D721Med (cell line): ENCODE measurements around the gene KLF2.

Experiments used
- DNase-seq: peaks from one replicate; pipeline ENCODE4 v3.0.0; 2011; ENCODE audit warnings: low spot score; ENCODE audit not compliant: insufficient read length
- FAIRE-seq: peaks from 2 replicates; lab custom pipeline; 2011; peaks lifted over from hg19 to GRCh38; lab: Jason Lieb, UNC
- TF ChIP-seq, protein P1 (sequence below): IDR thresholded peaks from 2 replicates; pipeline ENCODE4 v1.5.1; 2012; ENCODE audit warnings: mild to moderate bottlenecking, control low read depth; ENCODE audit not compliant: insufficient read depth; ENCODE audit errors: missing control alignments

The KLF2 gene

GRCh38 chr19:16327169-16327475 is 2.5 kb downstream of the KLF2 start:
- DNase-seq, result no peak
- TF ChIP-seq, protein P1, sequence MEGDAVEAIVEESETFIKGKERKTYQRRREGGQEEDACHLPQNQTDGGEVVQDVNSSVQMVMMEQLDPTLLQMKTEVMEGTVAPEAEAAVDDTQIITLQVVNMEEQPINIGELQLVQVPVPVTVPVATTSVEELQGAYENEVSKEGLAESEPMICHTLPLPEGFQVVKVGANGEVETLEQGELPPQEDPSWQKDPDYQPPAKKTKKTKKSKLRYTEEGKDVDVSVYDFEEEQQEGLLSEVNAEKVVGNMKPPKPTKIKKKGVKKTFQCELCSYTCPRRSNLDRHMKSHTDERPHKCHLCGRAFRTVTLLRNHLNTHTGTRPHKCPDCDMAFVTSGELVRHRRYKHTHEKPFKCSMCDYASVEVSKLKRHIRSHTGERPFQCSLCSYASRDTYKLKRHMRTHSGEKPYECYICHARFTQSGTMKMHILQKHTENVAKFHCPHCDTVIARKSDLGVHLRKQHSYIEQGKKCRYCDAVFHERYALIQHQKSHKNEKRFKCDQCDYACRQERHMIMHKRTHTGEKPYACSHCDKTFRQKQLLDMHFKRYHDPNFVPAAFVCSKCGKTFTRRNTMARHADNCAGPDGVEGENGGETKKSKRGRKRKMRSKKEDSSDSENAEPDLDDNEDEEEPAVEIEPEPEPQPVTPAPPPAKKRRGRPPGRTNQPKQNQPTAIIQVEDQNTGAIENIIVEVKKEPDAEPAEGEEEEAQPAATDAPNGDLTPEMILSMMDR, result no peak
- no peak for FAIRE-seq

- FAIRE-seq, result no peak
- TF ChIP-seq, protein P1, result no peak
- no peak for DNase-seq
Measured at GRCh38 chr19:16327501-16327900, 2.9 kb downstream of the KLF2 start.

GRCh38 chr19:16327911-16328823 is 3.5 kb downstream of the KLF2 start:
- no peak for DNase-seq
- no peak for FAIRE-seq
- TF ChIP-seq, protein P1, result no peak

GRCh38 chr19:16328824-16329482 is 4.3 kb downstream of the KLF2 start:
- TF ChIP-seq, protein P1, result no peak
- FAIRE-seq, result no peak
- DNase-seq, result no peak

DNA sequence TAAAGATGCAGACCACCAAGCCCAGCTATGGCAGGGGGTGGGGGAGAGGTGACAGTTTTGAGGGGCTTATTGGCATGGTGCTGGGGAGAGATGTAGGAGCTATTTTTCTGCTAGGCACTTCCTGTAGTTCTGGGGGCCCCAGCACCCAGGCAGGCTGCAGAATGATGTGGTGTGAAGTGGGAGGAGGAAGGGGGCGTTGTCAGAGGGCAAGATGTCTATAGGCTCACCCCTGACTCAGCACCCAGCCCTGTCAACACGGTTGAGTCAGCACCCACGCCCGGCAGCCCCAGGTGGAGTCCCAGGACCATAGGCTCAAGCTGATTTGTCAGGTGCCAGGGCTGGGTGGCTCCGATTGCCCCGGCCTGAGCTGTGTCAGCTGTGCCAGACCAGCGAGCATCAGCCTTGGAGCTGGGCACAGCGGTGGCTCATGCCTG is 5.8 kb downstream of the KLF2 start:
- DNase-seq, result no peak
- TF ChIP-seq, protein P1, result no peak
- FAIRE-seq, result no peak

- FAIRE-seq, result no peak
- TF ChIP-seq, protein P1, result no peak
- DNase-seq, result no peak
Measured at GRCh38 chr19:16330806-16331690, 6.4 kb downstream of the KLF2 start.
